ENCODE data around the gene DACH1.

DNA sequence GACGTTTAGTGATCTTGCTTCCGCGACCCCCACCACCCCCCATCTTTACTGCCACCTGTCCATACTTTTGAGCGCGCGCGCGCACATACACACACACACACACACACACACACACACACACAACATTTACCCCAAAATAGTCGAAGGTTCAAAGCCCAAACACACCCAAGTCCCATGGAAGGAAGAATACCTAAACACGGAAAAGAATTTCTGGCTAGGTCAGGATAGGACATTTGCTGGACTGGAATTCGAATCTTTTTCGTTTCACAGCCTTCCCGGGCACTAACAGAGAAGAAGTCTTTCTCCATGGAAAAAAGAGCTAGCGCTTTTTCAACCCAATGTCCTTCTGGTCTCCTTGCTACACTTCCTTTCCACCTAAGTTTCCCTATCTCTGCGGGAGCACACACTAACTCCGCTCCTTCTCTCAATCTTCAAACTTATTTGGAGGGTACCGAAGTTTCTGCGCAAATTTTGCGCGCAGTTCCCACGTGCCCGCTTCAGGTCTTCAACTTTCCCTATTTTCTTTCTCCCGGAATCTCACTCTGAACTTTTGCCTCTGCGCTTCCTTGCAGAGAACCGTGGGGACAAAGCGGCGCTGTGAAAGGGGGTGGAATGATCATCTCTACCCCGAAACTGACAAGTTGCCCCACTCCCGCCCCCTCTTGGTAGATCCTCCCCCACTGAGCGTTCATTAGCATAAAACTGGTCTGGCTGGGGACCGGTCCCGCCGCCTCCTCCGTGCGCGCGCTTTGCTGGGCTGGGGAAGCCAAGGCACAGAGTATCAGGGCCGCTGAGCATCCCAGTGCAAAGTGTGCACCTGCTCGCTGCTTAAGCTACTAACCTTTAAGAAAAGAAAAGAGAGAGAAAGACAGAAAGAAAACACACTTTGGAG, 2.7 kb downstream of the DACH1 start:
- TF ChIP-seq TFAM (CRISPR knock-in tag; conservative IDR thresholded peaks at IDR 0.05) (no peak), FOXA3 (CRISPR knock-in tag; conservative IDR thresholded peaks at IDR 0.05 in 1 of 2, IDR thresholded peaks at IDR 0.05 in 1 of 2) (no peak), RAD21 (CRISPR knock-in tag; conservative IDR thresholded peaks at IDR 0.05 in 1 of 2, IDR thresholded peaks at IDR 0.05 in 1 of 2) (no peak)
- TF ChIP-seq, protein P1, sequence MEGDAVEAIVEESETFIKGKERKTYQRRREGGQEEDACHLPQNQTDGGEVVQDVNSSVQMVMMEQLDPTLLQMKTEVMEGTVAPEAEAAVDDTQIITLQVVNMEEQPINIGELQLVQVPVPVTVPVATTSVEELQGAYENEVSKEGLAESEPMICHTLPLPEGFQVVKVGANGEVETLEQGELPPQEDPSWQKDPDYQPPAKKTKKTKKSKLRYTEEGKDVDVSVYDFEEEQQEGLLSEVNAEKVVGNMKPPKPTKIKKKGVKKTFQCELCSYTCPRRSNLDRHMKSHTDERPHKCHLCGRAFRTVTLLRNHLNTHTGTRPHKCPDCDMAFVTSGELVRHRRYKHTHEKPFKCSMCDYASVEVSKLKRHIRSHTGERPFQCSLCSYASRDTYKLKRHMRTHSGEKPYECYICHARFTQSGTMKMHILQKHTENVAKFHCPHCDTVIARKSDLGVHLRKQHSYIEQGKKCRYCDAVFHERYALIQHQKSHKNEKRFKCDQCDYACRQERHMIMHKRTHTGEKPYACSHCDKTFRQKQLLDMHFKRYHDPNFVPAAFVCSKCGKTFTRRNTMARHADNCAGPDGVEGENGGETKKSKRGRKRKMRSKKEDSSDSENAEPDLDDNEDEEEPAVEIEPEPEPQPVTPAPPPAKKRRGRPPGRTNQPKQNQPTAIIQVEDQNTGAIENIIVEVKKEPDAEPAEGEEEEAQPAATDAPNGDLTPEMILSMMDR (IDR thresholded peaks at IDR 0.05 in 2 of 3, conservative IDR thresholded peaks at IDR 0.05 in 1 of 3; ENCODE audit: insufficient read depth in 2 of 3, low read depth in 1 of 3, low read length in 3 of 3): no peak

Measured in K562 (cell line).